Upper lobe of left lung (tissue), 4 donors: ENCODE results near the gene SLC25A12.

Source experiments
- POLR2A ChIP-seq, 4 donors: fragments of 450-650 bp; IDR thresholded peaks; one replicate each; pipeline ENCODE4 v1.5.1; 2016 to 2017; ENCODE audit warnings: antibody characterized with exemption in 4 of 4, mild to moderate bottlenecking in 2 of 4
- TF ChIP-seq, protein P1 (sequence below), 6 experiments: fragments of 450-650 bp in 4 of 6; fragments of 200-600 bp in 2 of 6; sonication (generic) in 2 of 6; IDR thresholded peaks; one replicate each; pipeline ENCODE4 v1.5.1; 2016 to 2019; ENCODE audit warnings: antibody characterized with exemption in 6 of 6

- TF ChIP-seq POLR2A (IDR thresholded peaks at IDR 0.05): no peak
- TF ChIP-seq, protein P1, sequence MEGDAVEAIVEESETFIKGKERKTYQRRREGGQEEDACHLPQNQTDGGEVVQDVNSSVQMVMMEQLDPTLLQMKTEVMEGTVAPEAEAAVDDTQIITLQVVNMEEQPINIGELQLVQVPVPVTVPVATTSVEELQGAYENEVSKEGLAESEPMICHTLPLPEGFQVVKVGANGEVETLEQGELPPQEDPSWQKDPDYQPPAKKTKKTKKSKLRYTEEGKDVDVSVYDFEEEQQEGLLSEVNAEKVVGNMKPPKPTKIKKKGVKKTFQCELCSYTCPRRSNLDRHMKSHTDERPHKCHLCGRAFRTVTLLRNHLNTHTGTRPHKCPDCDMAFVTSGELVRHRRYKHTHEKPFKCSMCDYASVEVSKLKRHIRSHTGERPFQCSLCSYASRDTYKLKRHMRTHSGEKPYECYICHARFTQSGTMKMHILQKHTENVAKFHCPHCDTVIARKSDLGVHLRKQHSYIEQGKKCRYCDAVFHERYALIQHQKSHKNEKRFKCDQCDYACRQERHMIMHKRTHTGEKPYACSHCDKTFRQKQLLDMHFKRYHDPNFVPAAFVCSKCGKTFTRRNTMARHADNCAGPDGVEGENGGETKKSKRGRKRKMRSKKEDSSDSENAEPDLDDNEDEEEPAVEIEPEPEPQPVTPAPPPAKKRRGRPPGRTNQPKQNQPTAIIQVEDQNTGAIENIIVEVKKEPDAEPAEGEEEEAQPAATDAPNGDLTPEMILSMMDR (IDR thresholded peaks at IDR 0.05): no peak
Observed at GRCh38 chr2:171807831-171808393, 86.1 kb downstream of the SLC25A12 start.
